Measurements from ENCODE around the gene DDX41. TPM values are rescaled to one million over a fixed set of nuclear protein-coding genes. Genes with fewer than 3 reads are reported as not detected.
A peak's percentile ranks its signal among the peaks of the same experiment; 100 is the strongest.

Gene DDX41
- total and polyA plus RNA-seq, 10 of the 15 experiments (the other 5 are each of a cell fraction or from before 2014, with no cell fraction given), result 32.7 to 215 (median 93.6) TPM

DNA sequence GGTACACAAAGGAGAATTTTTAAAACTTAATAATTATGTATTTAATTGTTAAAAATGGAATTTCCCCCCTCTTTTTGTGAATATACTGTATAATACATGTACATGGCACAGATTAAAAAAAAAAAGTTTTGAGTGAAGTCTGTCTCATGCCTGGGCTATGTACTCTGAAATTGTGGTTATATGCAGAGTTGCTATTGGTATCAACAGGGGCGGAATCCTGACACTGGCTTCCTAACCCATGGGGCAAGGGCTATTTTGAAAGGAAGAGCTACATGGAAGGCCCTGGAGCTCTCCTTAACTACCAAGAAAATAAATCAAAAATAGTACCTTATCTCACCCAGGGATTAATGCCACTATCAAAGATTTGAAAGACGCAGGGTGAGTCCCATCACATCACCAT, 38.5 kb upstream of the DDX41 start (continued):
- TF ChIP-seq SP1 (IDR thresholded peaks at IDR 0.05; ENCODE audit: low read depth, low read length) (no peak), NFYA (IDR thresholded peaks at IDR 0.05; ENCODE audit: borderline replicate concordance, low read depth, low read length) (no peak), TCF12 (IDR thresholded peaks at IDR 0.05; ENCODE audit: low read depth, low read length) (no peak), TBL1XR1 (IDR thresholded peaks at IDR 0.05; ENCODE audit: low read depth, low read length) (no peak)

DNA sequence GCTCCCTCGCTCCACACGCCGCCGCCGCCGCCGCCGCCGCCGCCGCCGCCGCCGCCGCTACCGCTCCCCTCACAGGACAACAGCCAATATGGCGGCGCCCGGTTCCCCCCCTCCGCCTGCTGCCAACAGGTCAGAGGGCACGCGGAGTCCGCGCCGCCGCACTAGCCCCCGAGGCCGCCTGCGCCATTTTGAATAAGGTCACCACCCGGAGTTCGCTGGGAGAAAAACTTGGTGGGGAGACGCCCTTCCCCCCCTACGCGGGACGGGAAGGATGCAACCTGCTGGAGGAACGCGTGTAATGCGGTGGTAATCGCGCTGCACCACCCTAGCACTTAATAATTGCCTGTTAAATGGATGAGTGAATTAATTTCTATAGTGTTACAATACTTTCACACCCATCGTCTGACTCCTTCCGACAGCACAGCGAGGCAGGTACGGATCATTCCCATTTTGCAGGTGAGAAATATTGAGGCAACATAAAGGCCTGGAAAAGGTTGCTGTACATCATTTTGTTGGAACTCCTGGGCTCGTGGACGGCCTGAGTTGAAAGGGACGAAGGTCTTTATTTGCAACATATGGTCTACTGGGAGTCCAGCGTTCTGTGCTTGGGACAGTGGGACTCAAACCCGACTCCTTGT, 37.8 kb upstream of the DDX41 start, which contains the start of gene FAM193B:
Gene FAM193B, minus strand, starts transcription at position 90 of the 638 bp plus-strand sequence. CDS start 105 bp downstream, outside the sequence.
- peak within 1 kb of the TSS; percentile 76 for H3K9ac ChIP-seq (ENCODE audit: control insufficient read depth, insufficient read depth, low read length)
- H3K27ac ChIP-seq (ENCODE audit: control insufficient read depth, insufficient read depth), result peak within 1 kb of the TSS; percentile 57
- peak within 1 kb of the TSS; percentile 91 for H3K4me2 ChIP-seq (ENCODE audit: control insufficient read depth, insufficient read depth)
- 0 out of 4 replicates have a peak, but pooled peaks cover 0 to 3% of the 10 kb centered on the region in 2 experiments for H3K36me3 ChIP-seq (ENCODE audit: control insufficient read depth in 2 of 2, insufficient read depth in 2 of 2, low read length in 1 of 2)
- TSS peak; percentile 60 for BruUV-seq (replicated peaks)
- in situ Hi-C loops (cut with MboI), result no loop called here
- ATAC-seq (peak; percentile 97), DNase-seq (ENCODE audit: low read depth, low spot score) (peak; percentile 57), FAIRE-seq (peak; percentile 78)
- H3K9me3 ChIP-seq (replicated peaks; ENCODE audit: control insufficient read depth, insufficient read depth, low read length), result no peaks in the 10 kb centered on the region
- ChIA-PET CTCF (no interaction called here), RAD21 (ENCODE audit: unreplicated experiment) (interaction anchor here (0.9 kb wide), 1 partner anchor 53 kb away, joined by 3 read pairs; no protein-coding TSS in a partner anchor), POLR2A (no interaction called here), SMC1A (ENCODE audit: uncharacterized antibody, unreplicated experiment) (no interaction called here)
- peaks cover 22% of the 10 kb centered on the region for H3K79me2 ChIP-seq (ENCODE audit: control insufficient read depth, insufficient read depth, low read length)
- H3K4me3 ChIP-seq, result peak within 1 kb of the TSS; percentile 92
- H2AFZ ChIP-seq (ENCODE audit: control insufficient read depth, low read depth, low read length), result peak within 1 kb of the TSS; percentile 96
- no peaks in the 10 kb centered on the region for H3K27me3 ChIP-seq (replicated peaks in 1 of 2; ENCODE audit: control insufficient read depth in 2 of 2, insufficient read depth in 2 of 2, low read length in 1 of 2)
- H4K20me1 ChIP-seq (ENCODE audit: control insufficient read depth, insufficient read depth), result no peaks in the 10 kb centered on the region; the same call in 1 of the 2 replicates
- intact Hi-C loops (cut with micrococcal nuclease; ENCODE audit: unreplicated experiment), result loop anchor here (5.0 kb wide), 1 partner anchor 37 kb away; the partner anchor contains the start of gene DDX41
- WGBS (ENCODE audit: insufficient coverage, insufficient replicate concordance, low lambda C conversion rate, missing lambda C conversion rate), result 8% methylated on average over 37 of the region's 49 CpGs
- peaks cover 8% of the 10 kb centered on the region for H3K4me1 ChIP-seq (ENCODE audit: control insufficient read depth, insufficient read depth, low read length)
- TF ChIP-seq HDAC6 (IDR thresholded peaks at IDR 0.05; ENCODE audit: unreplicated experiment) (no peak), SIN3A (IDR thresholded peaks at IDR 0.05; ENCODE audit: low read depth, low read length) (no peak), SMARCA5 (IDR thresholded peaks at IDR 0.05) (no peak), DPF2 (IDR thresholded peaks at IDR 0.05) (no peak), CREB1 (IDR thresholded peaks at IDR 0.05; ENCODE audit: low read depth) (peak; percentile 58; the same call in 1 of the 2 replicates), SREBF2 (IDR thresholded peaks at IDR 0.05; ENCODE audit: low read length) (no peak)
- TF ChIP-seq, protein P1, sequence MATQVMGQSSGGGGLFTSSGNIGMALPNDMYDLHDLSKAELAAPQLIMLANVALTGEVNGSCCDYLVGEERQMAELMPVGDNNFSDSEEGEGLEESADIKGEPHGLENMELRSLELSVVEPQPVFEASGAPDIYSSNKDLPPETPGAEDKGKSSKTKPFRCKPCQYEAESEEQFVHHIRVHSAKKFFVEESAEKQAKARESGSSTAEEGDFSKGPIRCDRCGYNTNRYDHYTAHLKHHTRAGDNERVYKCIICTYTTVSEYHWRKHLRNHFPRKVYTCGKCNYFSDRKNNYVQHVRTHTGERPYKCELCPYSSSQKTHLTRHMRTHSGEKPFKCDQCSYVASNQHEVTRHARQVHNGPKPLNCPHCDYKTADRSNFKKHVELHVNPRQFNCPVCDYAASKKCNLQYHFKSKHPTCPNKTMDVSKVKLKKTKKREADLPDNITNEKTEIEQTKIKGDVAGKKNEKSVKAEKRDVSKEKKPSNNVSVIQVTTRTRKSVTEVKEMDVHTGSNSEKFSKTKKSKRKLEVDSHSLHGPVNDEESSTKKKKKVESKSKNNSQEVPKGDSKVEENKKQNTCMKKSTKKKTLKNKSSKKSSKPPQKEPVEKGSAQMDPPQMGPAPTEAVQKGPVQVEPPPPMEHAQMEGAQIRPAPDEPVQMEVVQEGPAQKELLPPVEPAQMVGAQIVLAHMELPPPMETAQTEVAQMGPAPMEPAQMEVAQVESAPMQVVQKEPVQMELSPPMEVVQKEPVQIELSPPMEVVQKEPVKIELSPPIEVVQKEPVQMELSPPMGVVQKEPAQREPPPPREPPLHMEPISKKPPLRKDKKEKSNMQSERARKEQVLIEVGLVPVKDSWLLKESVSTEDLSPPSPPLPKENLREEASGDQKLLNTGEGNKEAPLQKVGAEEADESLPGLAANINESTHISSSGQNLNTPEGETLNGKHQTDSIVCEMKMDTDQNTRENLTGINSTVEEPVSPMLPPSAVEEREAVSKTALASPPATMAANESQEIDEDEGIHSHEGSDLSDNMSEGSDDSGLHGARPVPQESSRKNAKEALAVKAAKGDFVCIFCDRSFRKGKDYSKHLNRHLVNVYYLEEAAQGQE (IDR thresholded peaks at IDR 0.05; ENCODE audit: low read depth, low read length), result no peak
- TF ChIP-seq, protein P2, sequence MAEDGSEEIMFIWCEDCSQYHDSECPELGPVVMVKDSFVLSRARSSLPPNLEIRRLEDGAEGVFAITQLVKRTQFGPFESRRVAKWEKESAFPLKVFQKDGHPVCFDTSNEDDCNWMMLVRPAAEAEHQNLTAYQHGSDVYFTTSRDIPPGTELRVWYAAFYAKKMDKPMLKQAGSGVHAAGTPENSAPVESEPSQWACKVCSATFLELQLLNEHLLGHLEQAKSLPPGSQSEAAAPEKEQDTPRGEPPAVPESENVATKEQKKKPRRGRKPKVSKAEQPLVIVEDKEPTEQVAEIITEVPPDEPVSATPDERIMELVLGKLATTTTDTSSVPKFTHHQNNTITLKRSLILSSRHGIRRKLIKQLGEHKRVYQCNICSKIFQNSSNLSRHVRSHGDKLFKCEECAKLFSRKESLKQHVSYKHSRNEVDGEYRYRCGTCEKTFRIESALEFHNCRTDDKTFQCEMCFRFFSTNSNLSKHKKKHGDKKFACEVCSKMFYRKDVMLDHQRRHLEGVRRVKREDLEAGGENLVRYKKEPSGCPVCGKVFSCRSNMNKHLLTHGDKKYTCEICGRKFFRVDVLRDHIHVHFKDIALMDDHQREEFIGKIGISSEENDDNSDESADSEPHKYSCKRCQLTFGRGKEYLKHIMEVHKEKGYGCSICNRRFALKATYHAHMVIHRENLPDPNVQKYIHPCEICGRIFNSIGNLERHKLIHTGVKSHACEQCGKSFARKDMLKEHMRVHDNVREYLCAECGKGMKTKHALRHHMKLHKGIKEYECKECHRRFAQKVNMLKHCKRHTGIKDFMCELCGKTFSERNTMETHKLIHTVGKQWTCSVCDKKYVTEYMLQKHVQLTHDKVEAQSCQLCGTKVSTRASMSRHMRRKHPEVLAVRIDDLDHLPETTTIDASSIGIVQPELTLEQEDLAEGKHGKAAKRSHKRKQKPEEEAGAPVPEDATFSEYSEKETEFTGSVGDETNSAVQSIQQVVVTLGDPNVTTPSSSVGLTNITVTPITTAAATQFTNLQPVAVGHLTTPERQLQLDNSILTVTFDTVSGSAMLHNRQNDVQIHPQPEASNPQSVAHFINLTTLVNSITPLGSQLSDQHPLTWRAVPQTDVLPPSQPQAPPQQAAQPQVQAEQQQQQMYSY (CRISPR knock-in tag; IDR thresholded peaks at IDR 0.05), result no peak
- TF ChIP-seq, protein P3, sequence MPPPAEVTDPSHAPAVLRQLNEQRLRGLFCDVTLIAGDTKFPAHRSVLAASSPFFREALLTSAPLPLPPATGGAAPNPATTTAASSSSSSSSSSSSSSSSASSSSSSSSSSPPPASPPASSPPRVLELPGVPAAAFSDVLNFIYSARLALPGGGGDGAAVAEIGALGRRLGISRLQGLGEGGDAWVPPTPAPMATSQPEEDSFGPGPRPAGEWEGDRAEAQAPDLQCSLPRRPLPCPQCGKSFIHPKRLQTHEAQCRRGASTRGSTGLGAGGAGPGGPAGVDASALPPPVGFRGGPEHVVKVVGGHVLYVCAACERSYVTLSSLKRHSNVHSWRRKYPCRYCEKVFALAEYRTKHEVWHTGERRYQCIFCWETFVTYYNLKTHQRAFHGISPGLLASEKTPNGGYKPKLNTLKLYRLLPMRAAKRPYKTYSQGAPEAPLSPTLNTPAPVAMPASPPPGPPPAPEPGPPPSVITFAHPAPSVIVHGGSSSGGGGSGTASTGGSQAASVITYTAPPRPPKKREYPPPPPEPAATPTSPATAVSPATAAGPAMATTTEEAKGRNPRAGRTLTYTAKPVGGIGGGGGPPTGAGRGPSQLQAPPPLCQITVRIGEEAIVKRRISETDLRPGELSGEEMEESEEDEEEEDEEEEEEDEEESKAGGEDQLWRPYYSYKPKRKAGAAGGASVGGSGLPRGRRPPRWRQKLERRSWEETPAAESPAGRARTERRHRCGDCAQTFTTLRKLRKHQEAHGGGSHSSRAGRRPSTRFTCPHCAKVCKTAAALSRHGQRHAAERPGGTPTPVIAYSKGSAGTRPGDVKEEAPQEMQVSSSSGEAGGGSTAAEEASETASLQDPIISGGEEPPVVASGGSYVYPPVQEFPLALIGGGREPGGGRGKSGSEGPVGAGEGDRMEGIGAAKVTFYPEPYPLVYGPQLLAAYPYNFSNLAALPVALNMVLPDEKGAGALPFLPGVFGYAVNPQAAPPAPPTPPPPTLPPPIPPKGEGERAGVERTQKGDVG (CRISPR knock-in tag; IDR thresholded peaks at IDR 0.05), result no peak

Data from GM12878 (cell line).